ENCODE measurements around the gene AEBP2.
"Not testable (repeated sequence)": the region's sequence is repeated elsewhere in the genome, so short reads cannot be mapped to it uniquely, and the experiment has no call there.

AEBP2 gene

DNA sequence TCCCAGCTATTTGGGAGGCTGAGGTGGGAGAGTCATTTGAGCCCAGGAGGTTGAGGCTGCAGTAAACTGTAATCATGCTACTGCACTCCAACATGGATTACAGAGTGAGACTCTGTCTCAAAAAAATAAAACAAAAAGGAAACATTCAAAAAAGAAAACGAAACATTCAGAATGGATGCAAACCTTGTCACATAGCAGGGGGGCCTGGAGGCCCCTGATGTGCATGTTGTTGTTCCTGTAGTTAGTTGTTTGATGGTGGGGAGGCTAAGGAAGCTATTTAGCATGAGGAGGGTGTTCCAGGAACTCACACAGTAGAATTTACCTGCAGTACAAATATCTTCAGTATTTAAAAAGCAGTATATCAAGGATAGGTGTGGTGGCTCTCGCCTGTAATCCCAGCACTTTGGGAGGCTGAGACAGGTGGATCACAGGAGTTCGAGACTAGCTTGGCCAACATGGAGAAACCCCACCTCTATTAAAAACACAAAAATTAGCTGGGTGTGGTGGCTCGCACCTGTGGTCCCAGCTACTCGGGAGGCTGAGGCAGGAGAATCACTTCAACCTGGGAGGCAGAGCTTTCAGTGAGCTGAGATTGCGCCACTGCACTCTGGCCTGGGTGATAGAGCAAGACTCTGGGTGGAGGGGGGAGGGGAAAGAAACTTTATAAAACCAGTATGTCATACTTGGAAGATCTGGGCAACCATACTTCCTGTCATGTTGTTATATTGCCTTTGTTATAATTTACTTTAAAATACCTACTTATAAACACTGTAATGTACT, 17.6 kb upstream of the AEBP2 start:
- no peak for DNase-seq

GRCh38 chr12:19423166-19423930, 15.9 kb upstream of the AEBP2 start:
- no peak for DNase-seq

GRCh38 chr12:19428246-19428645, 11.0 kb upstream of the AEBP2 start:
- no peak for DNase-seq

- DNase-seq: not testable (repeated sequence)
Observed at GRCh38 chr12:19429491-19429890, 9.8 kb upstream of the AEBP2 start.

DNA sequence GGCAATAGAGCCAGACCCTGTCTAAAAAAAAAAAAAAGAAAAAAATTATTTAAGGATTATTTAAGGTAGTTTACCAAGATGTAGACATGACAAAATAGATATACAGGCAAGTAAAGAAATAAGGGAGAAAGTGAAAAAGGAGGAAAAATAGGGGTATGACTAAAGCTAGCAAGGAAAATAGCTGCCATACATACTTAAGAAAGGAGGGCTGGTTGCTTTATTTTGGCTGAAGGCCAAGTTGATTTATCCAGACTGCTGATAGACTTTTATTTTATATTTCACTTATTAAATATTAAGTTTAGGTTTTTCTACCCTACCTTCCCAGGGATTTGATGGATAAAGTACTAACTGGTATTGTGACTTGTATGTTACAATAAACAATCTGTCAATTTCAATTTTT, 8.3 kb upstream of the AEBP2 start:
- no peak for DNase-seq

DNA sequence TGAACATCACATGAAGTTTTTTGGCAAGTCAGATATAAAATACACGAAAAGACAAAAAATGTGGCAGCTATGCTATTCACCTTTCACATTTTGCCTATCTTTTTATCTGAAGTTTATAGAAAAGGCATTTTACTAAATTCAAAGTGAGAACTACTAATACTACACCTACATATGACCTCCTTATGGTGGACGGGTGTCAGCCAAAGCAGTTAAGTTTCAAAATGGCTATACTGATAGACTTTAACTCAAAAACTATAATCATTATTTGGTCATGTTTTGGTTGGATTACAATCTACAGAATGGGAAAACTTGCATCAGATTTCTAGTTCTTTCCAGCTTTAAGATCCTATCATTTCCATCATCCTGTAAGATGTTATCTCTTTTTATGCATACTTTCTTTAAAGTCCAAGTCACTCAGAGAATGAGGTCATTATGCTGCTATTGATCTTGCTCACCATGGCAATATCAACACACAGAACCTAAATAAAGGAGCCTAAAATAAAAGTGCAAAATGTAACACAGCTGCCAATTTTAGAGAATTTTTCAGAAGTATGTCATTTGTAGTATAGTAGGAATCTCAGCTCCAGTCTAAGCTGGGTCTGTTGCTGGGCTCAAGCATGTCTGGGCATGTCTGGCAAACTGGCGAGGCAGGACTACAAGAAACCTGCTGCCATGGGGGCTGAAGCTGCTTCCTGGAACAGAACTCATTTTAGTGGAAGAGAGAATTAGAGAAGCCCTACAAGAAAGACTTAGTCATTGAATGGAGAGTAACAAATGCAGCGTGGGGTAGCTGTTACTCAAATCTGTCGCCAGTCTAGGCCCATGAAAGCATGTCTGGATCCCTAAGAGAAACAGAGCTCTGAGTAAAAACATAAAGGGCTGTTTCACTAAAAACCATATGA, 7.6 kb upstream of the AEBP2 start:
- DNase-seq: peak; percentile 24

DNA sequence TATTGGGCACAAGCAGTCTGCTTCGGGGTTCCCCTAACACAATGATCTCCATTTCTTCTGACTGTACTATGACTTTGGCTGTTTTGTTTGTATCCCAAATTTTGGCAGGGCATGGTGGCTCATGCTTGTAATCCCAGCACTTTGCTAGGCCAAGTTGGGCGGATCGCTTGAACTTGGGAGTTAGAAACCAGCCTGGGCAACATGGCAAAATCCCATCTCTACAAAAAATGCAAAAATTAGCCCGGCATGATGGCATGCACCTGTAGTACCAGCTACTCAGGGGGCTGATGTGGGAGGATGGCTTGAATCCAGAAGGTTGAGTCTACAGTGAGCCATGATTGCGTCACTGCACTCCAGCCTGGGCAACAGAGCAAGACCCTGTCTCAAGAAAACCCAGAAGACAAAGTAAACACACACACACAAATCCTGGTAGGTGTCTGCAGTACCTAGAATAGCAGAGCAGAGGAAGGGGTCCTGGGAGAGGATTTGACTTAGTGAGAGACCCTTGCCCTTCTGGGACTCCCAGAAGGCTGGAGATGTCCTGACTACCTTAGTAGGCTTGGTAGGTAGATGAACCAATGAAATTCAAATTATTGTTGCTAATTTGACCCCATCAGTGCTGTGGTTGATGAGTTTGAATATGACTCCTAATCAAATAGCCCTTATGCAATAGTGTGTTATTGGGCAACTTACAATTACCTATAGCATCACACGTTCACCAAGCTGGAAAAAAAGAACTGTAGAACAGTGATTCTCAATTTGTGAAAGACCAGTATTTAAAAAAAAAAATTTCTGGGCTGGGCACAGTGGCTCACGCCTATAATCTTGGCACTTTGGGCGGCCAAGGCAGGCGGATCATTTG, 6.8 kb upstream of the AEBP2 start:
- DNase-seq: no peak

DNA sequence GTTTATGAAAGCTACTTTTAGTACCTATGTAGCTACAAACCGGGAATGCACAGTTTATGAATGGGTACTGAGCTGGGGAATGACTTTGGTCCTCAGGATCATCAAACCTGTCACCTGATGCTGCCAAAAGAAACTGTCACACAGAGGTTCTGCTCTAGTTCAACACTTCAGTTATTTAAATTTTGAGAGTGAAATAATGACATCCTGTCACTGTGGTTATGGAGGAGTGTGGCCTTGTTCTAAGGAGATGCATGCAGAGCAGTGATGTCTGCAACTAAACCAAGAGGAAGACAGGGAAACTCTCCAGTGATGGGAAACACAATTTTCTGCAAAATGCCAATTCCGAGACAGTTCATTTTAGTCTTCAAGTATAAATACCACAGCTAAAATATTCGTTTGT, 4.8 kb upstream of the AEBP2 start:
- no peak for DNase-seq

- no peak for DNase-seq
Observed at GRCh38 chr12:19435831-19436497, 3.3 kb upstream of the AEBP2 start.

- DNase-seq: no peak
Observed at GRCh38 chr12:19436931-19437330, 2.4 kb upstream of the AEBP2 start.

- DNase-seq: no peak
Observed at GRCh38 chr12:19437996-19438395, 1.3 kb upstream of the AEBP2 start.

- DNase-seq: peak; percentile 19
Observed at GRCh38 chr12:19440019-19440858, 947 bp downstream of the AEBP2 start.

DNA sequence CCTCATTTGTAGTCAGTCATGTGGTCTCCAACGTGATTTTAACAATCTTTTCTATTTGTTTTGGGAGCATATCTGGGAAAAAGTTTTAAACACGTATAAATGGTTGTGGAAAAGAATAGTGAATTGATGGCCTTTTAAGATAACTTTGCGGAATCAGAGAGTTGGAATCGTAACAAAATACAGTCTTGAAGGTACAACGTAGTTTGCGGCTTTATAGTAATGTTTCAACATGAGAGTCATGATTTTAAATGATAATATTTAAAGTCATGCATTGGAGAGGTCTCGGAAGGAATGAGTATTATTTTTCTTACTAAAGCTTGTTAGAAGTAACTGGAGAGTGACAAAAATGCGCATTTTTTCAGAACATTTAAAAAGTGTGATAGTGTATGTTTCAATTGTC, 1.6 kb downstream of the AEBP2 start:
- no peak for DNase-seq

GRCh38 chr12:19443585-19443984, 4.3 kb downstream of the AEBP2 start:
- DNase-seq: no peak

- DNase-seq: no peak
Observed at GRCh38 chr12:19444097-19444496, 4.8 kb downstream of the AEBP2 start.

DNA sequence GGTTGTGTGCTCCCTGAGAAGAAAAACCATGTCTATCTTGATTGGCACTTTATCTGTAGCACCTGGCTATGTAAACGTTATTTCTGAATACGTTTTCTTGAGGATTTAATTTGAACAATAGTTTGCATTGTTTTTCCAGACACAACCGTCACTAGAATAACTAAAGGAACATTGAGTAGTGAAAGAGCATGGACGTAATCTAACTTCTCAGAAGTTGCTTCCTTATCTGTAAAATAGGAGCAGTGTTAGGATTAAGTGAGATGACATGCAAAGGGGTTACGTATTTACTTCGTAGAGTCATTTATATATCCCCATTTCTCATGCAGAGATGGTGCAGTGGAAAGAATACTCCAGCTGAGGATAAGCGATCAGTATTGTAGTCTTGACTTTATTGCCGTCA, 8.1 kb downstream of the AEBP2 start:
- no peak for DNase-seq

DNA sequence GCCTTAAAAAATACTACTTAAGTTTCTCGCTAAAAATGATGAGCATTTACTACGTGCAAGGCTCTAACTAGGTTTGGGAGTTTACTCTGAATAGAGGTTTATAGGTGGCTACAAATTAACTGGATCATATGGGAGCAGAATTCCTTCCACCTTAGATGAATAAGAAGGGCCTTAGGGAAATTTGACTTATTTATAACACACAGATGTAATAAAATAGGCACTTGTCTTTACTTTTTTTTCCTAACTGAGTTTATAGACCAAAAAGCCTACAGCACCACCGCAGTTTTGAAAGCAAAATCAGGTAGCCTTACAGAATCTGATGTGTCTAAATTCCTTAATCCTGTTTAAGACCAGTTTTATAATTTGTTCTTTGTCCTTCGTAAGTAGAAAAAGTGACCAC, 10.5 kb downstream of the AEBP2 start:
- no peak for DNase-seq

- DNase-seq: no peak
Observed at GRCh38 chr12:19450362-19450761, 11.1 kb downstream of the AEBP2 start.

- DNase-seq: no peak
Observed at GRCh38 chr12:19451196-19451595, 11.9 kb downstream of the AEBP2 start.

DNA sequence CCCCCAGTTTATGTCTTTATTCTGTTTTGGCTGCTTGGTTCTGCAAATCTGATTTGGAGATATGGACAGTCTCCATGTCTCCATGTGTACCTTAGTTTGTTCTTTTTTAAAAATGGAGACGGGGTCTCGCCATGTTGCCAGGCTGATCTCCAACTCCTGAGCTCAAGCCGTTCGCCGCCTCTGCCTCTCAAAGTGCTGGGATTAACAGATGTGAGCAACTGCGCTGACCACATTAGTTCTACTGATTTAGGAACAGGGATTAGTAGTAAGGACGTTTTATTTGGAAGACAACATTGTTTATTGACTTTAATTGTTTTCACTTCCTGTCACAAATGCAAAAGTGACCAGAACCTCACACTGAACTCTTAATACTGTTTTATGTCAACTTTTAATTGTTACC, 14.7 kb downstream of the AEBP2 start:
- no peak for DNase-seq

GRCh38 chr12:19454837-19455236, 15.5 kb downstream of the AEBP2 start:
- no peak for DNase-seq
